ENCODE data around the gene HIP1R. TPM values are rescaled to one million over a fixed set of nuclear protein-coding genes. Genes with fewer than 3 reads are reported as not detected.

The HIP1R gene
- total and polyA plus RNA-seq, 2 of the 13 experiments (the other 11 are each of a cell fraction or from before 2014, with no cell fraction given): 18.4 to 25.5 TPM

GRCh38 chr12:122860854-122861586, 25.8 kb downstream of the HIP1R start (continued):
- TF ChIP-seq HBP1 (CRISPR knock-in tag; IDR thresholded peaks at IDR 0.05; ENCODE audit: low read depth) (no peak), ZNF841 (CRISPR knock-in tag; IDR thresholded peaks at IDR 0.05; ENCODE audit: borderline replicate concordance) (no peak), GABPB1 (CRISPR knock-in tag; IDR thresholded peaks at IDR 0.05) (peak; percentile 6; the same call in 1 of the 2 replicates), TMF1 (CRISPR knock-in tag; IDR thresholded peaks at IDR 0.05; ENCODE audit: low read depth) (0 out of 2 replicates have a peak, but pooled peaks have one; percentile 11), ZNF768 (CRISPR knock-in tag; IDR thresholded peaks at IDR 0.05) (0 out of 2 replicates have a peak, but pooled peaks have one; percentile 1), HIC2 (CRISPR knock-in tag; IDR thresholded peaks at IDR 0.05; ENCODE audit: low read depth) (0 out of 2 replicates have a peak, but pooled peaks have one; percentile 45), ZNF512B (CRISPR knock-in tag; IDR thresholded peaks at IDR 0.05; ENCODE audit: borderline replicate concordance) (no peak), IRF9 (CRISPR knock-in tag; IDR thresholded peaks at IDR 0.05; ENCODE audit: borderline replicate concordance) (0 out of 2 replicates have a peak, but pooled peaks have one; percentile 5), ZNF616 (CRISPR knock-in tag; IDR thresholded peaks at IDR 0.05; ENCODE audit: low read depth) (no peak), KDM1A (CRISPR knock-in tag; IDR thresholded peaks at IDR 0.05) (no peak), ZNF720 (CRISPR knock-in tag; IDR thresholded peaks at IDR 0.05) (no peak), EZH2 (conservative IDR thresholded peaks at IDR 0.05; ENCODE audit: low read depth, low read length) (no peak), ZFP36 (IDR thresholded peaks at IDR 0.05; ENCODE audit: borderline replicate concordance, low read depth, low read length, partially characterized antibody) (no peak), MTA1 (CRISPR knock-in tag; IDR thresholded peaks at IDR 0.05; ENCODE audit: borderline replicate concordance) (no peak), ZC3H4 (CRISPR knock-in tag; IDR thresholded peaks at IDR 0.05; ENCODE audit: borderline replicate concordance) (no peak), KDM3A (CRISPR knock-in tag; IDR thresholded peaks at IDR 0.05; ENCODE audit: low read depth) (no peak), ZNF597 (CRISPR knock-in tag; IDR thresholded peaks at IDR 0.05) (no peak), ZNF660 (CRISPR knock-in tag; IDR thresholded peaks at IDR 0.05; ENCODE audit: borderline replicate concordance, low read depth) (no peak), SMC3 (IDR thresholded peaks at IDR 0.05; ENCODE audit: low read length) (no peak), ZNF34 (CRISPR knock-in tag; IDR thresholded peaks at IDR 0.05; ENCODE audit: borderline replicate concordance) (no peak), ZNF460 (CRISPR knock-in tag; IDR thresholded peaks at IDR 0.05; ENCODE audit: borderline replicate concordance) (no peak), KLF9 (CRISPR knock-in tag; IDR thresholded peaks at IDR 0.05; ENCODE audit: low read depth) (no peak)

Data from HepG2 (cell line).